H1 (cell line): ENCODE measurements around the gene CCDC88C. TPM values are rescaled to one million over a fixed set of nuclear protein-coding genes. Genes with fewer than 3 reads are reported as not detected.

Experiments
- FOSL1 ChIP-seq: IDR thresholded peaks from 2 replicates; pipeline ENCODE4 v1.6.1; 2011; ENCODE audit warnings: mild to moderate bottlenecking, low read depth, low read length, moderate library complexity; ENCODE audit not compliant: insufficient read depth
- GABPA ChIP-seq: IDR thresholded peaks from 2 replicates; pipeline ENCODE4 v1.6.1; 2011; ENCODE audit warnings: mild to moderate bottlenecking, low read length, moderate library complexity, borderline replicate concordance; ENCODE audit not compliant: insufficient read depth
- HDAC6 ChIP-seq: IDR thresholded peaks from one replicate; pipeline ENCODE4 v1.7.1; 2012; ENCODE audit warnings: low read depth, mild to moderate bottlenecking, inconsistent platforms, low read length, moderate library complexity
- KDM4A ChIP-seq: IDR thresholded peaks from one replicate; pipeline ENCODE4 v1.7.1; 2012; ENCODE audit warnings: low read depth, mild to moderate bottlenecking, moderate library complexity, low read length, inconsistent platforms; ENCODE audit not compliant: severe bottlenecking
- PHF8 ChIP-seq: fragments of 200-600 bp; sonication (generic); conservative IDR thresholded peaks from 2 replicates; pipeline ENCODE4 v1.7.1; 2012; ENCODE audit warnings: low read depth, mild to moderate bottlenecking, inconsistent platforms, low read length, moderate library complexity
- TCF12 ChIP-seq: IDR thresholded peaks from 2 replicates; pipeline ENCODE4 v1.6.1; 2011; ENCODE audit warnings: low read depth, mild to moderate bottlenecking, low read length
- polyA plus RNA-seq, 7 experiments: library from polyadenylated mRNA; depleted of rRNA in 3 of 7; stranded (reverse) in 5 of 7; unstranded in 2 of 7; fragments of >200 nt in 5 of 7; fragments of 200-250 nt in 2 of 7; gene quantifications; 1 replicate in 5 of 7; 2 replicates in 1 of 7; 4 replicates in 1 of 7; pipeline versions ENCODE4 v1.2.1 to v1.2.3, GENCODE V29; 2011 to 2013; ENCODE audit warnings: missing spikeins in 2 of 7, mixed read lengths in 2 of 7
- total RNA-seq: library from RNA; stranded (reverse); fragmentation: NEBNext Ultra II Directional; extraction: Animal tissue kit (Norgen Biotek cat#: 25700); gene quantifications from 2 replicates; pipeline ENCODE4 v1.2.1, GENCODE V29; 2021
- TF ChIP-seq, protein P1 (sequence below): IDR thresholded peaks from 2 replicates; pipeline ENCODE4 v1.6.1; 2011; ENCODE audit warnings: low read depth, mild to moderate bottlenecking, low read length; ENCODE audit not compliant: insufficient read depth

CCDC88C gene
- total and polyA plus RNA-seq, 2 of the 8 experiments (the other 6 are each of a cell fraction or from before 2014, with no cell fraction given): 10.3 to 57.7 TPM

DNA sequence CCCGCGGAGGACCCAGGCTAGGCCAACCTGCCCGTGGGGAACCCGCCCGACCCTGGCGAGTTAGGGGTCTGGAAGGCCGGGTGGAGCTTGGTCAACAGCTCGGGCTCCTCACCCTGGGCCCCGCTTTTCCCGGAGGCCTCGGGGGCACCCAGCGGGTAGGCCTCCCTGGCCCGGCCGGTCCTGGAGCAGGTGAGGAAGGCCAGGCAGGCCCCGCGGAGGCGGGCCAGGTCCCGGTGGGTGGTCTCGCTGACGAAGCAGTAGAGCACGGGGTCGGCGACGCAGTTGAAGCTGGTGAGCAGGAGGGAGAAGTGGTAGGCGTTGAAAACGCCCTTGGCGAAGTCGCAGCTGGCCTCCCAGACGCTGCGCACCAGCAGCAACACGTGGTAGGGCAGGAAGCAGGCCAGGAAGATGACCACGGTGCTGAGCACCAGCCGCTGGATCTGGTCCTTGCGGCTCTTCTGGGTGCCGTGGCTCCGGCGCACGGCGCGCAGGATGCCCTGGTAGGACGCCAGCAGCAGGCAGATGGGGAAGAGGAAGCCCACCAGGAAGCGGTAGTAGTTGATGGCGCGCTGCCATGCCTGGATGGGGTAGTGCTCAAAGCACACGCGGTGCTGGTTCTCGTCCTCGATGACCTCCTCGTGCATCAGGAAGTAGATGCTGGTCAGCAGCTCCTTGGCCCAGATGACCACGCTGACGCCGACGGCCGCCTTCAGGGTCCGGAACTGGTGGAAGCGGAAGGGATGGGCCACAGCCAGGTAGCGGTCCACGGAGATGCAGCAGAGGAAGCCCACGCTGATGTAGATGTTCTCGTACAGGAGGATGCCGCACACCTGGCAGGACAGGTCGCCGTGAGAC is 183.5 kb downstream of the CCDC88C start (continued):
- TF ChIP-seq GABPA (no peak), PHF8 (no peak), HDAC6 (no peak), FOSL1 (no peak), TCF12 (no peak), KDM4A (no peak)
- TF ChIP-seq, protein P1, sequence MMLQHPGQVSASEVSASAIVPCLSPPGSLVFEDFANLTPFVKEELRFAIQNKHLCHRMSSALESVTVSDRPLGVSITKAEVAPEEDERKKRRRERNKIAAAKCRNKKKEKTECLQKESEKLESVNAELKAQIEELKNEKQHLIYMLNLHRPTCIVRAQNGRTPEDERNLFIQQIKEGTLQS: no peak
